ENCODE data around the gene CCDC47.

Gene CCDC47

GRCh38 chr17:63699638-63700527, 73.5 kb downstream of the CCDC47 start, which contains the start of gene LIMD2:
Gene LIMD2, minus strand, starts transcription at chr17:63700125. Its CDS starts 827 bp downstream, at chr17:63699298.
- no peak for TF ChIP-seq CTCF (IDR thresholded peaks at IDR 0.05; ENCODE audit: control extremely low read depth, extremely low read depth, low read depth, missing control alignments)
- ChIA-PET CTCF (no interaction called here), POLR2A (interaction anchor here (1.5 kb wide), 1 partner anchor 14 kb away, joined by 3 read pairs; no protein-coding TSS in a partner anchor)
- DNase-seq (ENCODE audit: extremely low spot score): peak; percentile 85

GRCh38 chr17:63698886-63699637, 74.3 kb downstream of the CCDC47 start:
- ChIA-PET POLR2A (interaction anchor here (1.0 kb wide), 1 partner anchor 43 kb away, joined by 3 read pairs; no protein-coding TSS in a partner anchor), CTCF (interaction anchor here (0.8 to 6.4 kb wide), 14 partner anchors 11 to 144 kb away, joined by 3 to 56 read pairs (median 4); partner anchors contain the start of gene SMARCD2)
- TF ChIP-seq CTCF (IDR thresholded peaks at IDR 0.05; ENCODE audit: control extremely low read depth, extremely low read depth, low read depth, missing control alignments): no peak
- DNase-seq (ENCODE audit: extremely low spot score): peak; percentile 83

GRCh38 chr17:63698381-63698885, 75.0 kb downstream of the CCDC47 start:
- POLR2A ChIA-PET: interaction anchor here (0.5 to 1.0 kb wide), 3 partner anchors 44 to 90 kb away, joined by 3 to 4 read pairs (median 4); partner anchors contain the start of gene CCDC47
- CTCF ChIA-PET: interaction anchor here (0.7 to 6.4 kb wide), 17 partner anchors 11 to 145 kb away, joined by 3 to 56 read pairs (median 4); partner anchors contain the start of genes SMARCD2 and STRADA
- DNase-seq (ENCODE audit: extremely low spot score): no peak
- TF ChIP-seq CTCF (IDR thresholded peaks at IDR 0.05; ENCODE audit: control extremely low read depth, extremely low read depth, low read depth, missing control alignments): no peak

- ChIA-PET CTCF (interaction anchor here (0.7 to 6.4 kb wide), 23 partner anchors 9 to 272 kb away, joined by 3 to 56 read pairs (median 4); partner anchors contain the start of genes CCDC47, SMARCD2 and STRADA), POLR2A (interaction anchor here (0.5 to 1.0 kb wide), 4 partner anchors 45 to 146 kb away, joined by 3 to 5 read pairs (median 4); partner anchors contain the start of gene CCDC47)
- peak; percentile 72 for DNase-seq (ENCODE audit: extremely low spot score)
- TF ChIP-seq CTCF (IDR thresholded peaks at IDR 0.05; ENCODE audit: control extremely low read depth, extremely low read depth, low read depth, missing control alignments): peak; percentile 80
These were observed 75.8 kb downstream of the CCDC47 start for GRCh38 chr17:63697341-63698286.

GRCh38 chr17:63696381-63696961, 76.9 kb downstream of the CCDC47 start:
- POLR2A ChIA-PET: interaction anchor here (0.8 kb wide), 1 partner anchor 137 kb away, joined by 3 read pairs; no protein-coding TSS in a partner anchor
- CTCF ChIA-PET: interaction anchor here (1.1 to 6.4 kb wide), 8 partner anchors 11 to 271 kb away, joined by 3 to 56 read pairs (median 10); no protein-coding TSS in a partner anchor
- peak; percentile 52 for DNase-seq (ENCODE audit: extremely low spot score)
- TF ChIP-seq CTCF (IDR thresholded peaks at IDR 0.05; ENCODE audit: control extremely low read depth, extremely low read depth, low read depth, missing control alignments): peak; percentile 50
